HEK293 (cell line): ENCODE data around the gene OMA1.

ENCODE experiments used
- CTCF ChIA-PET: fragments of 350-600 bp; formaldehyde crosslinking; extraction: SDS; loops from one replicate; lab custom pipeline; 2021; ENCODE audit warnings: antibody characterized with exemption; lab: Yijun Ruan, JAX
- POLR2A ChIA-PET: fragments of 300-600 bp; formaldehyde crosslinking; extraction: SDS; loops from one replicate; lab custom pipeline; 2020; ENCODE audit warnings: antibody characterized with exemption, inconsistent platforms; lab: Yijun Ruan, JAX
- H3K27ac ChIP-seq: fragments of 200-500 bp; sonication (Bioruptor generic); 2 replicates; pipeline ENCODE4 v1.5.1; 2014; ENCODE audit warnings: low read depth, low read length, control low read depth, inconsistent platforms; ENCODE audit errors: extremely low read depth
- H3K36me3 ChIP-seq, 2 experiments: fragments of 200-500 bp in 1 of 2; sonication (Bioruptor generic) in 1 of 2; 1 replicate in 1 of 2; 2 replicates in 1 of 2; pipeline ENCODE4 v1.5.1; 2014 to 2017; ENCODE audit warnings: inconsistent platforms in 2 of 2, low read length in 2 of 2; ENCODE audit not compliant: control insufficient read depth in 2 of 2, insufficient read depth in 1 of 2
- H3K4me1 ChIP-seq: fragments of 200-500 bp; sonication (Bioruptor generic); 2 replicates; pipeline ENCODE4 v1.5.1; 2014; ENCODE audit warnings: mild to moderate bottlenecking, low read length, inconsistent platforms; ENCODE audit not compliant: control insufficient read depth, insufficient read depth
- H3K4me3 ChIP-seq: 2 replicates; pipeline ENCODE4 v1.5.1; 2011; ENCODE audit warnings: low read depth, mild to moderate bottlenecking, control low read depth, low read length, moderate library complexity
- H3K9me3 ChIP-seq: fragments of 200-500 bp; sonication (Bioruptor generic); 2 replicates; pipeline ENCODE4 v1.5.1; 2014; ENCODE audit warnings: low read depth, low read length, inconsistent platforms; ENCODE audit not compliant: control insufficient read depth, insufficient read depth
- GLI4 ChIP-seq: fragments of 450-650 bp; formaldehyde crosslinking; IDR thresholded peaks from 2 replicates; pipeline ENCODE4 v1.5.1; 2016; ENCODE audit warnings: missing biosample characterization, missing genetic modification characterization
- HIC1 ChIP-seq: fragments of 450-650 bp; formaldehyde crosslinking; IDR thresholded peaks from 2 replicates; pipeline ENCODE4 v1.5.1; 2016; ENCODE audit warnings: missing biosample characterization, missing genetic modification characterization
- PRDM2 ChIP-seq: fragments of 450-650 bp; formaldehyde crosslinking; IDR thresholded peaks from 2 replicates; pipeline ENCODE4 v1.5.1; 2016; ENCODE audit warnings: missing biosample characterization, missing genetic modification characterization, borderline replicate concordance
- PRDM4 ChIP-seq: fragments of 450-650 bp; formaldehyde crosslinking; IDR thresholded peaks from 2 replicates; pipeline ENCODE4 v1.5.1; 2017; ENCODE audit warnings: missing biosample characterization, missing genetic modification characterization
- ZNF174 ChIP-seq: fragments of 450-650 bp; formaldehyde crosslinking; IDR thresholded peaks from 2 replicates; pipeline ENCODE4 v1.5.0; 2017; ENCODE audit warnings: missing biosample characterization, mild to moderate bottlenecking, missing genetic modification characterization
- ZNF23 ChIP-seq: fragments of 450-650 bp; formaldehyde crosslinking; IDR thresholded peaks from 2 replicates; pipeline ENCODE4 v1.5.1; 2016; ENCODE audit warnings: missing biosample characterization, missing genetic modification characterization, borderline replicate concordance
- ZNF24 ChIP-seq: fragments of 450-650 bp; formaldehyde crosslinking; IDR thresholded peaks from 2 replicates; pipeline ENCODE4 v1.5.1; 2016; ENCODE audit warnings: missing biosample characterization, missing genetic modification characterization
- ZNF280C ChIP-seq: fragments of 450-650 bp; formaldehyde crosslinking; IDR thresholded peaks from 2 replicates; pipeline ENCODE4 v1.5.1; 2016; ENCODE audit warnings: missing biosample characterization, missing genetic modification characterization
- ZNF292 ChIP-seq: fragments of 450-650 bp; formaldehyde crosslinking; IDR thresholded peaks from 2 replicates; pipeline ENCODE4 v1.5.1; 2016; ENCODE audit warnings: low read depth, missing biosample characterization, missing genetic modification characterization, borderline replicate concordance
- ZNF404 ChIP-seq: fragments of 450-650 bp; formaldehyde crosslinking; IDR thresholded peaks from 2 replicates; pipeline ENCODE4 v1.5.1; 2017; ENCODE audit warnings: missing biosample characterization, missing genetic modification characterization
- ZNF488 ChIP-seq: fragments of 450-650 bp; formaldehyde crosslinking; IDR thresholded peaks from 2 replicates; pipeline ENCODE4 v1.5.1; 2016; ENCODE audit warnings: missing biosample characterization, missing genetic modification characterization
- ZNF529 ChIP-seq: fragments of 450-650 bp; formaldehyde crosslinking; IDR thresholded peaks from 2 replicates; pipeline ENCODE4 v1.5.1; 2017; ENCODE audit warnings: missing genetic modification characterization, missing biosample characterization; ENCODE audit not compliant: insufficient replicate concordance
- ZNF561 ChIP-seq: fragments of 450-650 bp; IDR thresholded peaks from 2 replicates; pipeline ENCODE4 v1.5.1; 2018; ENCODE audit warnings: missing biosample characterization, missing genetic modification characterization, borderline replicate concordance
- ZNF571 ChIP-seq: fragments of 450-650 bp; formaldehyde crosslinking; IDR thresholded peaks from 2 replicates; pipeline ENCODE4 v1.5.0; 2017; ENCODE audit warnings: missing biosample characterization, missing genetic modification characterization
- ZNF624 ChIP-seq: fragments of 450-650 bp; formaldehyde crosslinking; IDR thresholded peaks from 2 replicates; pipeline ENCODE4 v1.5.1; 2017; ENCODE audit warnings: missing biosample characterization, missing genetic modification characterization
- ZNF658 ChIP-seq: fragments of 450-650 bp; formaldehyde crosslinking; IDR thresholded peaks from 2 replicates; pipeline ENCODE4; 2016; ENCODE audit warnings: missing biosample characterization, missing genetic modification characterization
- ZNF707 ChIP-seq: fragments of 450-650 bp; formaldehyde crosslinking; IDR thresholded peaks from 2 replicates; pipeline ENCODE4 v1.5.1; 2016; ENCODE audit warnings: missing biosample characterization, missing genetic modification characterization
- ZNF830 ChIP-seq: fragments of 450-650 bp; IDR thresholded peaks from 2 replicates; pipeline ENCODE4 v1.5.0; 2018; ENCODE audit warnings: missing biosample characterization, missing genetic modification characterization, low read depth, mild to moderate bottlenecking, moderate library complexity
- TF ChIP-seq, protein P1 (sequence below): sonication (generic); formaldehyde crosslinking; IDR thresholded peaks from 2 replicates; pipeline ENCODE4 v1.8.1; 2022; ENCODE audit warnings: mild to moderate bottlenecking, moderate library complexity, missing genetic modification reagents
- TF ChIP-seq, protein P2 (sequence below): fragments of 450-650 bp; formaldehyde crosslinking; IDR thresholded peaks from 2 replicates; pipeline ENCODE4 v1.5.1; 2017; ENCODE audit warnings: missing biosample characterization, missing genetic modification characterization

Gene OMA1

DNA sequence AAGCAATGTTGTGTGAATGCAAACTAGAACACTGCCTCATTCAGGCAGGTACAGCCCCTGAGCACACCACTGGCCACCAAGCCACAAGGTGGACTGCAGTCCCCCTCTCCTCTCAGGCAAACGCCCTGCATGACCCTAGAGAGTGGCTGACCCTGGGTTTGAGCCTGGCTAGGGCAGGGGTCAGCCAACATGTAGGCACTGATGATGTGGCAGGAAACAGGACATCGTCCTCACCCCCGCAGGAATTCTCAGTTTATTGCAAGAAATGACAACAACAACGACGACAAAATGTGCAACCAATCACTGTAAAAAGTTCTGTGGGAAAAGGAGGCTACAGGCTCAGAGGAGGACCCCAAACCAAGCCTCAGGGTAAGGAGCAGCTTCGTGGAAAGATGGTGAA, 81.3 kb downstream of the OMA1 start:
- H3K9me3 ChIP-seq, result no peaks in the 10 kb centered on the region
- POLR2A ChIA-PET, result no interaction called here
- no peak for TF ChIP-seq ZNF23 (tag by site-specific recombination)
- no peak for TF ChIP-seq ZNF707 (tag by site-specific recombination)
- no peak for TF ChIP-seq ZNF529 (tag by site-specific recombination)
- no peak for TF ChIP-seq ZNF174
- no peak for TF ChIP-seq ZNF561 (tag by site-specific recombination)
- TF ChIP-seq ZNF624 (tag by site-specific recombination), result no peak
- no peak for TF ChIP-seq ZNF488 (tag by site-specific recombination)
- no peak for TF ChIP-seq ZNF24 (tag by site-specific recombination)
- TF ChIP-seq, protein P1, sequence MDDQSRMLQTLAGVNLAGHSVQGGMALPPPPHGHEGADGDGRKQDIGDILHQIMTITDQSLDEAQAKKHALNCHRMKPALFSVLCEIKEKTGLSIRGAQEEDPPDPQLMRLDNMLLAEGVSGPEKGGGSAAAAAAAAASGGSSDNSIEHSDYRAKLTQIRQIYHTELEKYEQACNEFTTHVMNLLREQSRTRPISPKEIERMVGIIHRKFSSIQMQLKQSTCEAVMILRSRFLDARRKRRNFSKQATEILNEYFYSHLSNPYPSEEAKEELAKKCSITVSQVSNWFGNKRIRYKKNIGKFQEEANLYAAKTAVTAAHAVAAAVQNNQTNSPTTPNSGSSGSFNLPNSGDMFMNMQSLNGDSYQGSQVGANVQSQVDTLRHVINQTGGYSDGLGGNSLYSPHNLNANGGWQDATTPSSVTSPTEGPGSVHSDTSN (CRISPR knock-in tag), result no peak
- TF ChIP-seq ZNF658, result no peak
- TF ChIP-seq, protein P2, sequence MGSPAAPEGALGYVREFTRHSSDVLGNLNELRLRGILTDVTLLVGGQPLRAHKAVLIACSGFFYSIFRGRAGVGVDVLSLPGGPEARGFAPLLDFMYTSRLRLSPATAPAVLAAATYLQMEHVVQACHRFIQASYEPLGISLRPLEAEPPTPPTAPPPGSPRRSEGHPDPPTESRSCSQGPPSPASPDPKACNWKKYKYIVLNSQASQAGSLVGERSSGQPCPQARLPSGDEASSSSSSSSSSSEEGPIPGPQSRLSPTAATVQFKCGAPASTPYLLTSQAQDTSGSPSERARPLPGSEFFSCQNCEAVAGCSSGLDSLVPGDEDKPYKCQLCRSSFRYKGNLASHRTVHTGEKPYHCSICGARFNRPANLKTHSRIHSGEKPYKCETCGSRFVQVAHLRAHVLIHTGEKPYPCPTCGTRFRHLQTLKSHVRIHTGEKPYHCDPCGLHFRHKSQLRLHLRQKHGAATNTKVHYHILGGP (tag by site-specific recombination), result no peak
- TF ChIP-seq HIC1, result no peak
- TF ChIP-seq ZNF404 (tag by site-specific recombination), result no peak
- TF ChIP-seq ZNF571, result no peak
- no peak for TF ChIP-seq ZNF830
- no peak for TF ChIP-seq ZNF292 (tag by site-specific recombination)
- no peak for TF ChIP-seq PRDM2 (tag by site-specific recombination)
- no peak for TF ChIP-seq PRDM4
- no peak for TF ChIP-seq ZNF280C
- TF ChIP-seq GLI4 (tag by site-specific recombination), result no peak
- CTCF ChIA-PET, result interaction anchor here (0.6 kb wide), 1 partner anchor 258 kb away, joined by 6 read pairs; no protein-coding TSS in a partner anchor
- no peak overlapping the region for H3K27ac ChIP-seq
- H3K4me3 ChIP-seq, result no peak overlapping the region
- H3K36me3 ChIP-seq, result no peaks in the 10 kb centered on the region
- H3K4me1 ChIP-seq, result no peaks in the 10 kb centered on the region
